ENCODE measurements around the gene MTA3.

MTA3 gene

GRCh38 chr2:42675815-42676214, 107.4 kb downstream of the MTA3 start:
- no peak for TF ChIP-seq FOXP2 (optimal IDR thresholded peaks at IDR 0.05; ENCODE audit: control extremely low read depth, extremely low read length, insufficient read depth)
- TF ChIP-seq EZH2 (IDR thresholded peaks at IDR 0.05) = no peak
- no peak for TF ChIP-seq POLR2AphosphoS5 (IDR thresholded peaks at IDR 0.05; ENCODE audit: borderline replicate concordance, low read depth, low read length)

GRCh38 chr2:42685303-42685702, 116.9 kb downstream of the MTA3 start:
- DNase-seq (ENCODE audit: low read depth, low spot score) = no peak
- peaks cover 7% of the 10 kb centered on the region; the same call in 1 of the 2 replicates for H3K36me3 ChIP-seq (ENCODE audit: insufficient read depth, low read length)
- no peak for TF ChIP-seq POLR2AphosphoS5 (IDR thresholded peaks at IDR 0.05; ENCODE audit: borderline replicate concordance, low read depth, low read length)
- no peak for TF ChIP-seq EZH2 (IDR thresholded peaks at IDR 0.05)
- TF ChIP-seq FOXP2 (optimal IDR thresholded peaks at IDR 0.05; ENCODE audit: control extremely low read depth, extremely low read length, insufficient read depth) = no peak

More at GRCh38 chr2:42675815-42676214, 107.4 kb downstream of the MTA3 start:
- H3K9ac ChIP-seq (ENCODE audit: insufficient read length) = no peak overlapping the region
- H3K4me3 ChIP-seq = no peak overlapping the region
- H3K9me3 ChIP-seq (ENCODE audit: low read depth, low read length) = no peaks in the 10 kb centered on the region
- no peaks in the 10 kb centered on the region for H3K36me3 ChIP-seq (ENCODE audit: insufficient read depth, low read length)
- H3K27ac ChIP-seq = no peak overlapping the region
- DNase-seq (ENCODE audit: low read depth, low spot score) = no peak

GRCh38 chr2:42693013-42693615, 124.7 kb downstream of the MTA3 start:
- no peaks in the 10 kb centered on the region for H3K9me3 ChIP-seq (ENCODE audit: low read depth, low read length)
- H3K9ac ChIP-seq (ENCODE audit: insufficient read length) = no peak overlapping the region
- H3K4me3 ChIP-seq = no peak overlapping the region
- no peak overlapping the region for H3K27ac ChIP-seq
- DNase-seq (ENCODE audit: low read depth, low spot score) = no peak
- peaks cover 3% of the 10 kb centered on the region; the same call in 1 of the 2 replicates for H3K36me3 ChIP-seq (ENCODE audit: insufficient read depth, low read length)
- no peak for TF ChIP-seq EZH2 (IDR thresholded peaks at IDR 0.05)

More at GRCh38 chr2:42685303-42685702, 116.9 kb downstream of the MTA3 start:
- no peaks in the 10 kb centered on the region for H3K9me3 ChIP-seq (ENCODE audit: low read depth, low read length)
- no peak overlapping the region for H3K27ac ChIP-seq
- no peak overlapping the region for H3K4me3 ChIP-seq
- H3K9ac ChIP-seq (ENCODE audit: insufficient read length) = no peak overlapping the region

DNA sequence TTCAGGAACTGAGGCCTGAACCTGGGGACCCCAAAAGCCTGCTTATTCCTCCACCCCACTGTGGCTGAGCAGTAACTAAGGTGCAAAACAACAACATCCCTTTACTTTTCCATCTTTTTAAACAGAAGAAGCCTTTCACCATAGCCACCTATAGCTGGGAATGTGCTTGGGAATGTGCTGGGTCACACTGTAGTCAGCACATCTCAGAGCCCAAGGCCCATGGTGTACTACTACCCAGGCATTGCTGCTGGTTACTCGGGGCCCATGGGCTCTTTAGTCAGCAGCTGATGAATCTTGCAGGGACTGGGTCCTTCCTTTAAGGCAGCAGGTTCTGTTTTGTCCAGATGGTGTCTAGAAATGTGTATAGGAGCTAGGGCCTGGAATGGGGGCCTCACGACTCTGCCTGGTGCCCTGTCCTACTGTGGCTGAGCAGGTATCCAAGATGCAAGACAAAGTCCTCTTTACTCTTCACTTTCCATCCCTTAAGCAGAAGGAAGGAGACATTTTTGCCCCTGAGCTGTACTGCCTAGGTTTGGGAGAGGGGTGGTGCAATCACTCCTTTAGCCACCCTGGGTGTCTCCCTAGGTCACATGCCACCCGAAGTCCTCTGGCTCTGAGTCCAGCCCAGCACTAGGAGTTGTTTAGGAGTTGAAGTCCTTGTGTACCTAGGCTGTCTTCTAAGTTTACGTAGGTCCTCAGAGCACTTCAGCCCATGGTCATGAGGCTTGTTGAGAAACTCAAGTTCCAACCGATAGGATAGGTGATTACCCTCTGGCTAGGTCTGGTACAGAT, 125.5 kb downstream of the MTA3 start:
- no peaks in the 10 kb centered on the region for H3K9me3 ChIP-seq (ENCODE audit: low read depth, low read length)
- no peak overlapping the region for H3K4me3 ChIP-seq
- H3K9ac ChIP-seq (ENCODE audit: insufficient read length) = no peak overlapping the region
- peaks cover 3% of the 10 kb centered on the region; the same call in 1 of the 2 replicates for H3K36me3 ChIP-seq (ENCODE audit: insufficient read depth, low read length)
- TF ChIP-seq FOXP2 (optimal IDR thresholded peaks at IDR 0.05; ENCODE audit: control extremely low read depth, extremely low read length, insufficient read depth) (no peak), POLR2AphosphoS5 (IDR thresholded peaks at IDR 0.05; ENCODE audit: borderline replicate concordance, low read depth, low read length) (no peak), EZH2 (IDR thresholded peaks at IDR 0.05) (no peak)
- H3K27ac ChIP-seq = no peak overlapping the region
- no peak for DNase-seq (ENCODE audit: low read depth, low spot score)

GRCh38 chr2:42696987-42697386, 128.6 kb downstream of the MTA3 start:
- Histone ChIP-seq H3K36me3 (ENCODE audit: insufficient read depth, low read length) (no peaks in the 10 kb centered on the region; the same call in 1 of the 2 replicates), H3K9ac (ENCODE audit: insufficient read length) (no peak overlapping the region), H3K27ac (peak overlapping the region; percentile 27; the same call in 1 of the 2 replicates), H3K9me3 (ENCODE audit: low read depth, low read length) (no peaks in the 10 kb centered on the region), H3K4me3 (no peak overlapping the region)
- no peak for TF ChIP-seq FOXP2 (optimal IDR thresholded peaks at IDR 0.05; ENCODE audit: control extremely low read depth, extremely low read length, insufficient read depth)
- no peak for DNase-seq (ENCODE audit: low read depth, low spot score)

GRCh38 chr2:42698940-42699339, 130.5 kb downstream of the MTA3 start:
- Histone ChIP-seq H3K9ac (ENCODE audit: insufficient read length) (no peak overlapping the region), H3K27ac (no peak overlapping the region), H3K4me3 (no peak overlapping the region), H3K9me3 (ENCODE audit: low read depth, low read length) (no peaks in the 10 kb centered on the region), H3K36me3 (ENCODE audit: insufficient read depth, low read length) (no peaks in the 10 kb centered on the region)
- no peak for TF ChIP-seq EZH2 (IDR thresholded peaks at IDR 0.05)
- no peak for TF ChIP-seq FOXP2 (optimal IDR thresholded peaks at IDR 0.05; ENCODE audit: control extremely low read depth, extremely low read length, insufficient read depth)
- no peak for TF ChIP-seq POLR2AphosphoS5 (IDR thresholded peaks at IDR 0.05; ENCODE audit: borderline replicate concordance, low read depth, low read length)
- DNase-seq (ENCODE audit: low read depth, low spot score) = no peak

- no peaks in the 10 kb centered on the region for H3K9me3 ChIP-seq (ENCODE audit: low read depth, low read length)
- no peak for TF ChIP-seq EZH2 (IDR thresholded peaks at IDR 0.05)
- no peak for TF ChIP-seq FOXP2 (optimal IDR thresholded peaks at IDR 0.05; ENCODE audit: control extremely low read depth, extremely low read length, insufficient read depth)
- TF ChIP-seq POLR2AphosphoS5 (IDR thresholded peaks at IDR 0.05; ENCODE audit: borderline replicate concordance, low read depth, low read length) = no peak
These were observed 138.4 kb downstream of the MTA3 start for GRCh38 chr2:42706836-42707235.

GRCh38 chr2:42708179-42708578, 139.7 kb downstream of the MTA3 start:
- no peak overlapping the region for H3K27ac ChIP-seq
- TF ChIP-seq POLR2AphosphoS5 (IDR thresholded peaks at IDR 0.05; ENCODE audit: borderline replicate concordance, low read depth, low read length) (no peak), FOXP2 (optimal IDR thresholded peaks at IDR 0.05; ENCODE audit: control extremely low read depth, extremely low read length, insufficient read depth) (no peak), EZH2 (IDR thresholded peaks at IDR 0.05) (no peak)
- H3K9ac ChIP-seq (ENCODE audit: insufficient read length) = no peak overlapping the region
- H3K9me3 ChIP-seq (ENCODE audit: low read depth, low read length) = no peaks in the 10 kb centered on the region
- no peak overlapping the region for H3K4me3 ChIP-seq
- peaks cover 30% of the 10 kb centered on the region for H3K36me3 ChIP-seq (ENCODE audit: insufficient read depth, low read length)
- DNase-seq (ENCODE audit: low read depth, low spot score) = no peak

More at GRCh38 chr2:42706836-42707235, 138.4 kb downstream of the MTA3 start:
- no peak overlapping the region for H3K9ac ChIP-seq (ENCODE audit: insufficient read length)
- DNase-seq (ENCODE audit: low read depth, low spot score) = no peak
- peaks cover 30% of the 10 kb centered on the region for H3K36me3 ChIP-seq (ENCODE audit: insufficient read depth, low read length)
- no peak overlapping the region for H3K4me3 ChIP-seq
- no peak overlapping the region for H3K27ac ChIP-seq
